GM23248 (cell line): ENCODE measurements around the gene RPL29.
"Not testable (repeated sequence)": the region's sequence is repeated elsewhere in the genome, so short reads cannot be mapped to it uniquely, and the experiment has no call there.

ENCODE experiments used
- EZH2 ChIP-seq: fragments of 200-600 bp; sonication (generic); IDR thresholded peaks from 2 replicates; pipeline ENCODE4 v1.6.1; 2018; ENCODE audit warnings: antibody characterized with exemption, mild to moderate bottlenecking; ENCODE audit not compliant: insufficient read depth, poor library complexity, severe bottlenecking
- EZH2phosphoT487 ChIP-seq: fragments of 200-600 bp; sonication (generic); IDR thresholded peaks from 2 replicates; pipeline ENCODE4 v1.6.1; 2018; ENCODE audit warnings: antibody characterized with exemption, moderate library complexity, mild to moderate bottlenecking, low read depth; ENCODE audit not compliant: insufficient read depth

DNA sequence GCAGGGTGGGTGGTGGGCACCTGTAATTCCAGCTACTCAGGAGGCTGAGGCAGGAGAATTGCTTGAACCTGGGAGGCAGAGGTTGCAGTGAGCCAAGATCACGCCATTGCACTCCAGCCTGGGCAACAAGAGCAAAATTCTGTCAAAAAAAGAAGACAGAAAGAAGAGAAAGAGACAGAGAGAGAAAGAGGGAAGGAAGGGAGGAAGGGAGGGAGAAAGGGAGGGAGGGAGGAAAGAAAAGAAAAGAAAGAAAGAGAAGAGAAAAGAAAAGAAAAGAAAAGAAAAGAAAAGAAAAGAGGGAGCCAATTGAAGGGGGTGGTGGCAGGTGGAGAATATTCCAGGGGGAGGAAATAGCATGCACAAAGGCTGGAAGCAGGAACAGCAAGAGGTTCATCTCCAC is 47.3 kb upstream of the RPL29 start:
- TF ChIP-seq EZH2, EZH2phosphoT487: not testable (repeated sequence)
